COLO668 (cell line): ENCODE measurements around the gene KSR2.
"Not testable (repeated sequence)": the region's sequence is repeated elsewhere in the genome, so short reads cannot be mapped to it uniquely, and the experiment has no call there.

Source experiments
- DNase-seq: peaks from one replicate; lab custom pipeline; 2025; ENCODE audit not compliant: unreplicated experiment; lab: John Stamatoyannopoulos, UW

KSR2 gene

GRCh38 chr12:117968826-117969659, at the start of gene KSR2:
Gene KSR2 (minus strand): TSS chr12:117968990. CDS start chr12:117968255, 735 bp downstream.
- peak; percentile 99 for DNase-seq

GRCh38 chr12:118017926-118018325, 49.1 kb upstream of the KSR2 start:
- DNase-seq = no peak

- DNase-seq = peak; percentile 100
These were observed 47.9 kb upstream of the KSR2 start, which contains the start of gene RFC5 for GRCh38 chr12:118016424-118017264. Gene RFC5 (plus strand): TSS chr12:118016703. CDS start chr12:118016828, 125 bp downstream.

- DNase-seq = no peak
These were observed 47.2 kb upstream of the KSR2 start for GRCh38 chr12:118015944-118016343.

GRCh38 chr12:118015306-118015705, 46.5 kb upstream of the KSR2 start:
- DNase-seq = no peak

- DNase-seq = no peak
These were observed 44.5 kb upstream of the KSR2 start for GRCh38 chr12:118013283-118013682.

GRCh38 chr12:118011961-118012360, 43.2 kb upstream of the KSR2 start:
- no peak for DNase-seq

- no peak for DNase-seq
These were observed 42.6 kb upstream of the KSR2 start for GRCh38 chr12:118011377-118011776.

- DNase-seq = no peak
These were observed 42.1 kb upstream of the KSR2 start for GRCh38 chr12:118010903-118011302.

- DNase-seq = not testable (repeated sequence)
These were observed 31.0 kb upstream of the KSR2 start for GRCh38 chr12:117999806-118000205.

GRCh38 chr12:117998719-117999118, 29.9 kb upstream of the KSR2 start:
- no peak for DNase-seq

GRCh38 chr12:117994551-117995438, 26.0 kb upstream of the KSR2 start:
- no peak for DNase-seq

GRCh38 chr12:117986705-117987469, 18.1 kb upstream of the KSR2 start:
- no peak for DNase-seq

- DNase-seq = no peak
These were observed 16.4 kb upstream of the KSR2 start for GRCh38 chr12:117985182-117985581.

GRCh38 chr12:117981267-117981666, 12.5 kb upstream of the KSR2 start:
- DNase-seq = no peak

GRCh38 chr12:117980616-117981015, 11.8 kb upstream of the KSR2 start:
- DNase-seq = no peak

- no peak for DNase-seq
These were observed 8.6 kb upstream of the KSR2 start for GRCh38 chr12:117977373-117977772.

GRCh38 chr12:117975006-117975405, 6.2 kb upstream of the KSR2 start:
- DNase-seq = no peak

- peak; percentile 74 for DNase-seq
These were observed 3.5 kb upstream of the KSR2 start for GRCh38 chr12:117972301-117972700.

- DNase-seq = no peak
These were observed 1.5 kb upstream of the KSR2 start for GRCh38 chr12:117970334-117970733.
